Measurements from ENCODE around the gene LAMA3.

DNA sequence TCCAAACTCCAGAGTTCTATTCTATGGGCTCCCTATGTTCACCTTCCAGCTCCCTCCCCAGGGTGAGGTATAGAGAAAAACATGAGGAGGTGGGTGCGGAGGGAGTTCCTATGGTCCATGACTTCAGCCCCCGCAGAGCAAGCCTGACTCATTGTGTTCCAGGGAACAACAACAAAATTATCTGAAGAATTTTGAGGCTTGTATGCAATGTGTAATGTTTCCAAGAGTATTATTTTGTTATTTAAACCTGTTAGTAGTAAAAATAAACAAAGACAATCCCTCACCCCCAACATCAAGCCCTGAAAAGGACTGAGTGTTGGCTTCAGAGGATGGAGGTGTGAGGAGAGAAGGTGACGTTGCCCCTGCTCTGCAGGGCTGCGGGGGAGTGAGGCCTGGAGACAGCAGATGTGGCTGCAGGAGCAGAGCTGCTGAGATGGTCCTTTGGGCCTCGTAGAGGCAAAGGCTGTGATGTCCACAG lies 29.0 kb downstream of the LAMA3 start:
- TF ChIP-seq, protein P1, sequence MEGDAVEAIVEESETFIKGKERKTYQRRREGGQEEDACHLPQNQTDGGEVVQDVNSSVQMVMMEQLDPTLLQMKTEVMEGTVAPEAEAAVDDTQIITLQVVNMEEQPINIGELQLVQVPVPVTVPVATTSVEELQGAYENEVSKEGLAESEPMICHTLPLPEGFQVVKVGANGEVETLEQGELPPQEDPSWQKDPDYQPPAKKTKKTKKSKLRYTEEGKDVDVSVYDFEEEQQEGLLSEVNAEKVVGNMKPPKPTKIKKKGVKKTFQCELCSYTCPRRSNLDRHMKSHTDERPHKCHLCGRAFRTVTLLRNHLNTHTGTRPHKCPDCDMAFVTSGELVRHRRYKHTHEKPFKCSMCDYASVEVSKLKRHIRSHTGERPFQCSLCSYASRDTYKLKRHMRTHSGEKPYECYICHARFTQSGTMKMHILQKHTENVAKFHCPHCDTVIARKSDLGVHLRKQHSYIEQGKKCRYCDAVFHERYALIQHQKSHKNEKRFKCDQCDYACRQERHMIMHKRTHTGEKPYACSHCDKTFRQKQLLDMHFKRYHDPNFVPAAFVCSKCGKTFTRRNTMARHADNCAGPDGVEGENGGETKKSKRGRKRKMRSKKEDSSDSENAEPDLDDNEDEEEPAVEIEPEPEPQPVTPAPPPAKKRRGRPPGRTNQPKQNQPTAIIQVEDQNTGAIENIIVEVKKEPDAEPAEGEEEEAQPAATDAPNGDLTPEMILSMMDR (IDR thresholded peaks at IDR 0.05): no peak
- TF ChIP-seq EZH2phosphoT487 (IDR thresholded peaks at IDR 0.05; ENCODE audit: borderline replicate concordance, low read depth) (no peak), EP300 (IDR thresholded peaks at IDR 0.05; ENCODE audit: borderline replicate concordance in 1 of 2, low read depth in 1 of 2, low read length in 1 of 2) (no peak), FOXM1 (IDR thresholded peaks at IDR 0.05; ENCODE audit: low read depth) (no peak), MXI1 (IDR thresholded peaks at IDR 0.05; ENCODE audit: low read depth, low read length) (no peak)

Data from SK-N-SH (cell line).